Mammary epithelial cell (primary cell): Measurements from ENCODE around the gene TTC21A.

Experiments used
- EZH2 ChIP-seq: IDR thresholded peaks from 2 replicates; pipeline ENCODE4 v1.6.1; 2012; ENCODE audit warnings: low read length, inconsistent platforms, borderline replicate concordance
- TF ChIP-seq, protein P1 (sequence below), 2 donors: IDR thresholded peaks in 1 of 2; conservative IDR thresholded peaks in 1 of 2; 2 replicates each; pipeline ENCODE4 v1.5.1; 2011 to 2012; ENCODE audit warnings: inconsistent platforms in 2 of 2, low read length in 2 of 2, mild to moderate bottlenecking in 2 of 2, control low read depth in 1 of 2, low read depth in 1 of 2; ENCODE audit not compliant: insufficient read depth in 1 of 2; ENCODE audit errors: extremely low read depth in 1 of 2

- TF ChIP-seq, protein P1, sequence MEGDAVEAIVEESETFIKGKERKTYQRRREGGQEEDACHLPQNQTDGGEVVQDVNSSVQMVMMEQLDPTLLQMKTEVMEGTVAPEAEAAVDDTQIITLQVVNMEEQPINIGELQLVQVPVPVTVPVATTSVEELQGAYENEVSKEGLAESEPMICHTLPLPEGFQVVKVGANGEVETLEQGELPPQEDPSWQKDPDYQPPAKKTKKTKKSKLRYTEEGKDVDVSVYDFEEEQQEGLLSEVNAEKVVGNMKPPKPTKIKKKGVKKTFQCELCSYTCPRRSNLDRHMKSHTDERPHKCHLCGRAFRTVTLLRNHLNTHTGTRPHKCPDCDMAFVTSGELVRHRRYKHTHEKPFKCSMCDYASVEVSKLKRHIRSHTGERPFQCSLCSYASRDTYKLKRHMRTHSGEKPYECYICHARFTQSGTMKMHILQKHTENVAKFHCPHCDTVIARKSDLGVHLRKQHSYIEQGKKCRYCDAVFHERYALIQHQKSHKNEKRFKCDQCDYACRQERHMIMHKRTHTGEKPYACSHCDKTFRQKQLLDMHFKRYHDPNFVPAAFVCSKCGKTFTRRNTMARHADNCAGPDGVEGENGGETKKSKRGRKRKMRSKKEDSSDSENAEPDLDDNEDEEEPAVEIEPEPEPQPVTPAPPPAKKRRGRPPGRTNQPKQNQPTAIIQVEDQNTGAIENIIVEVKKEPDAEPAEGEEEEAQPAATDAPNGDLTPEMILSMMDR (conservative IDR thresholded peaks at IDR 0.05 in 1 of 2, IDR thresholded peaks at IDR 0.05 in 1 of 2; ENCODE audit: extremely low read depth in 1 of 2, insufficient read depth in 1 of 2, low read depth in 1 of 2, low read length in 2 of 2), result no peak
- no peak for TF ChIP-seq EZH2
These were observed 21.5 kb downstream of the TTC21A start for GRCh38 chr3:39128951-39129350.
